Esophagus muscularis mucosa (tissue), 4 donors: ENCODE measurements around the gene DES.

ENCODE experiments used
- EP300 ChIP-seq: sonication (generic); formaldehyde crosslinking; IDR thresholded peaks from one replicate; pipeline ENCODE4 v1.6.1; 2017; ENCODE audit warnings: antibody characterized with exemption
- POLR2A ChIP-seq: fragments of 450-650 bp; IDR thresholded peaks from one replicate; pipeline ENCODE4 v1.6.1; 2017; ENCODE audit warnings: antibody characterized with exemption, moderate library complexity, mild to moderate bottlenecking, low read depth
- POLR2AphosphoS5 ChIP-seq, 2 donors: sonication (generic); formaldehyde crosslinking; IDR thresholded peaks; one replicate each; pipeline ENCODE4 v1.6.1; 2017; ENCODE audit warnings: antibody characterized with exemption in 2 of 2
- TF ChIP-seq, protein P1 (sequence below), 3 experiments: fragments of 200-600 bp in 2 of 3; fragments of 450-650 bp in 1 of 3; sonication (generic) in 2 of 3; IDR thresholded peaks; one replicate each; pipeline ENCODE4 v1.5.1; 2017 to 2019; ENCODE audit warnings: antibody characterized with exemption in 3 of 3, mild to moderate bottlenecking in 2 of 3, moderate library complexity in 1 of 3

DNA sequence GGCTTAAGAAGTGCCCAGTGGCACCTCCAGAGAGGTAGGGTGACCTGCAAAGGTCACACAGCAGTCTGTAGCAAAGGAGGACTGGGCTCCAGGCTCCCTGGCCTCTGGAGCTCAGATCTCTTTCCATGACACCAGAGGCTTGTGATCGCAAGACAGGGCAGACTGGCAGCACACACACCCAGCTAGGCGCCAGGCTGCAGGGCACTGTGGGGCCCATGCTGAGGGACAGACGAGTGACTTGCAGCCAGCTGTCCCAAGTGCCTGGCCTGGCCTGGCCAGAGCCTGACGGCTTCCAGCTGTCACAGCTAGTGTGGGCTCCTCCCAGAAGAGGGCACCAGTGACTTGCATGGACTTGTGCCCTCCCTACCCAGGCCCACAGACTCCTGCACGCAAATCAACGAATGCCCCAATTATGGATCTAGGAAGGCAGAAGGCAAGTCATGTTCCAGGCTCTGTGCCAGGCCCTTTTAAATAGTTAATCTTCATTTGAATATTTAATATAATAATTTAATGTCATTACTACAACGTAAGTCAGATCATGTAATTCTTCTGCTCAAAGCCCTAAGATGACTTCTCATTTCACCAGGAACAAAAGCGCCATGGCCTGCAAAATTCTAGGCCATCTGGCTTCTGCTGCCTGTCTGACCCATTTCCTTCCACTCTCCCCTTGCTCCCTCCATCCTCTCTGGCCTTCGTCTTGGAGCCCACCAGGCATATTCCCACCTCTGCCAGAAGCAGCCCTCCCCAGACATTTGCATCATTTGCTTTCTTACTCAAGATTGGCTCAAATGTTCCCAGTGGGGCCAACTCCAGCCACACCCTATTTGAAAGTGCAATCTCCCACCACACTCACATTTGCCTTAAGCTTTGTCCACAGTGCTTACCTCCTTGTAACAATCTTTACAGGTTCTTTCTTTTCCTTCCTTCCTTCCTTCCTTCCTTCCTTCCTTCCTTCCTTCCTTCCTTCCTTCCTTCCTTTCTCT is 12.7 kb downstream of the DES start:
- no peak for TF ChIP-seq POLR2A
- TF ChIP-seq, protein P1, sequence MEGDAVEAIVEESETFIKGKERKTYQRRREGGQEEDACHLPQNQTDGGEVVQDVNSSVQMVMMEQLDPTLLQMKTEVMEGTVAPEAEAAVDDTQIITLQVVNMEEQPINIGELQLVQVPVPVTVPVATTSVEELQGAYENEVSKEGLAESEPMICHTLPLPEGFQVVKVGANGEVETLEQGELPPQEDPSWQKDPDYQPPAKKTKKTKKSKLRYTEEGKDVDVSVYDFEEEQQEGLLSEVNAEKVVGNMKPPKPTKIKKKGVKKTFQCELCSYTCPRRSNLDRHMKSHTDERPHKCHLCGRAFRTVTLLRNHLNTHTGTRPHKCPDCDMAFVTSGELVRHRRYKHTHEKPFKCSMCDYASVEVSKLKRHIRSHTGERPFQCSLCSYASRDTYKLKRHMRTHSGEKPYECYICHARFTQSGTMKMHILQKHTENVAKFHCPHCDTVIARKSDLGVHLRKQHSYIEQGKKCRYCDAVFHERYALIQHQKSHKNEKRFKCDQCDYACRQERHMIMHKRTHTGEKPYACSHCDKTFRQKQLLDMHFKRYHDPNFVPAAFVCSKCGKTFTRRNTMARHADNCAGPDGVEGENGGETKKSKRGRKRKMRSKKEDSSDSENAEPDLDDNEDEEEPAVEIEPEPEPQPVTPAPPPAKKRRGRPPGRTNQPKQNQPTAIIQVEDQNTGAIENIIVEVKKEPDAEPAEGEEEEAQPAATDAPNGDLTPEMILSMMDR (IDR thresholded peaks at IDR 0.05): peak; percentile 27 to 61 (median 36)
- TF ChIP-seq EP300: no peak
- peak; percentile 63 to 90 for TF ChIP-seq POLR2AphosphoS5 (IDR thresholded peaks at IDR 0.05)
